ENCODE data around the gene MRPL23. TPM values are rescaled to one million over a fixed set of nuclear protein-coding genes. Genes with fewer than 3 reads are reported as not detected.

The MRPL23 gene
- total and polyA plus RNA-seq, 3 donors from 2014 or later, result 50.0 to 109 (median 92.1) TPM

GRCh38 chr11:2002807-2003206, 55.7 kb downstream of the MRPL23 start:
- no peak overlapping the region for H3K27ac ChIP-seq
- TF ChIP-seq CTCF (IDR thresholded peaks at IDR 0.05), result no peak
- TF ChIP-seq POLR2A (IDR thresholded peaks at IDR 0.05), result no peak
- no peaks in the 10 kb centered on the region for H3K9me3 ChIP-seq
- no peak overlapping the region for H3K4me3 ChIP-seq
- no peaks in the 10 kb centered on the region for H3K4me1 ChIP-seq
- no peaks in the 10 kb centered on the region for H3K36me3 ChIP-seq (ENCODE audit: low read depth, missing control alignments)
- WGBS, 2 donors, result no CpG with 5 or more reads among the region's 19 CpGs
- intact Hi-C loops (cut with DNase I; ENCODE audit: low total_unique reads), result no loop called here
- DNase-seq, result no peak
- no peaks in the 10 kb centered on the region for H3K27me3 ChIP-seq

DNA sequence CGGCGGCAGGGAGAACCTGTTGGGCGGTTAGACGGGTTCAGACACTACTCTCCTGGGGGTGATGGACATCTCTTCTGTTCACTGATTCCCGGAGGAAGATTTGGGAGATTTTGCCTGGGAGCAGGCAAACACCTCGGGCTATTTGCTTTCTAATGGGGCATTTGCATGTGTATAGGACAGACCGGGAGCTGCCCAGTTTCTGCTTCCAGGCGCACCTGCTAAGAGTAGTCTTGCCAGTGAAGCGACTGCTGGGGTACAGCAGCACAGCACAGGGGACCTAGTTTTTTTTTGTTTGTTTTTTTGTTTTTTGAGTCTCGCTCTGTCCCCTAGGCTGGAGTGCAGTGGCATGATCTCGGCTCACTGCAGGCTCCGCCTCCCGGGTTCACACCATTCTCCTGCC, 57.3 kb downstream of the MRPL23 start:
- Histone ChIP-seq H3K4me1 (no peaks in the 10 kb centered on the region), H3K27me3 (no peaks in the 10 kb centered on the region), H3K27ac (no peak overlapping the region), H3K4me3 (no peak overlapping the region), H3K36me3 (ENCODE audit: low read depth, missing control alignments) (no peaks in the 10 kb centered on the region), H3K9me3 (no peaks in the 10 kb centered on the region)
- intact Hi-C loops (cut with DNase I; ENCODE audit: low total_unique reads), result no loop called here
- TF ChIP-seq POLR2A (IDR thresholded peaks at IDR 0.05), result no peak
- TF ChIP-seq CTCF (IDR thresholded peaks at IDR 0.05), result no peak
- DNase-seq, result no peak
- no CpG with 5 or more reads among the region's 13 CpGs for WGBS, 2 donors

MicroRNAs within 50 kb of the gene (microRNA counts, 767-probe panel; counts per million panel counts)
- microRNA hsa-miR-675-5p, result 0 to 152 counts per million in 2 donors

Small RNA genes lying within 50 kb of the gene (small RNA-seq; reads per million reads assigned to genes)
- 0 reads per million in 2 donors for gene RF01972
- gene RF01973, result 0 reads per million in 2 donors

Other genes starting within 250 kb of the MRPL23 start
- gene IFITM10, start 196.7 kb upstream of the MRPL23 start, total RNA-seq, result 1 to 10 TPM; 6.0 to 9.6 TPM
- gene IFITM10, start 196.7 kb upstream of the MRPL23 start, polyA plus RNA-seq (ENCODE audit: insufficient read depth, low read depth, low replicate concordance), result 2.6 TPM
- 100 to 1,000 TPM; 522 to 897 TPM for gene CTSD, start 183.4 kb upstream of the MRPL23 start, total RNA-seq
- gene CTSD, start 183.4 kb upstream of the MRPL23 start, polyA plus RNA-seq (ENCODE audit: insufficient read depth, low read depth, low replicate concordance), result 486 TPM
- gene SYT8, start 112.3 kb upstream of the MRPL23 start, total RNA-seq, result 1 to 10 TPM; 1.7 to 2.7 TPM
- 0.98 TPM for gene SYT8, start 112.3 kb upstream of the MRPL23 start, polyA plus RNA-seq (ENCODE audit: insufficient read depth, low read depth, low replicate concordance)
- not detected for gene TNNI2, start 108.4 kb upstream of the MRPL23 start, total RNA-seq
- gene TNNI2, start 108.4 kb upstream of the MRPL23 start, polyA plus RNA-seq (ENCODE audit: insufficient read depth, low read depth, low replicate concordance), result 8.6 TPM
- 10 to 100 TPM; 13.0 to 19.9 TPM for gene LSP1, start 94.2 kb upstream of the MRPL23 start, total RNA-seq
- gene LSP1, start 94.2 kb upstream of the MRPL23 start, polyA plus RNA-seq (ENCODE audit: insufficient read depth, low read depth, low replicate concordance), result 50.1 TPM
- under 1 TPM in 1 of 2 donors, not detected in 1; 0.06 TPM for gene PRR33, start 55.4 kb upstream of the MRPL23 start, total RNA-seq
- gene PRR33, start 55.4 kb upstream of the MRPL23 start, polyA plus RNA-seq (ENCODE audit: insufficient read depth, low read depth, low replicate concordance), result not detected
- gene TNNT3, start 27.6 kb upstream of the MRPL23 start, total RNA-seq, result 10 to 100 TPM in 1 of 2 donors, 1 to 10 TPM in 1; 8.1 to 13.1 TPM
- gene TNNT3, start 27.6 kb upstream of the MRPL23 start, polyA plus RNA-seq (ENCODE audit: insufficient read depth, low read depth, low replicate concordance), result 16.1 TPM
- gene H19, start 50.5 kb downstream of the MRPL23 start, total RNA-seq, result 100 to 1,000 TPM; 158 to 224 TPM
- 328 TPM for gene H19, start 50.5 kb downstream of the MRPL23 start, polyA plus RNA-seq (ENCODE audit: insufficient read depth, low read depth, low replicate concordance)
- gene IGF2, start 192.1 kb downstream of the MRPL23 start, total RNA-seq, result 100 to 1,000 TPM in 1 of 2 donors, 10 to 100 TPM in 1; 69.8 to 104 TPM
- 52.3 TPM for gene IGF2, start 192.1 kb downstream of the MRPL23 start, polyA plus RNA-seq (ENCODE audit: insufficient read depth, low read depth, low replicate concordance)
- not detected for gene INS, start 213.9 kb downstream of the MRPL23 start, total RNA-seq
- gene INS, start 213.9 kb downstream of the MRPL23 start, polyA plus RNA-seq (ENCODE audit: insufficient read depth, low read depth, low replicate concordance), result not detected
- gene TH, start 224.5 kb downstream of the MRPL23 start, total RNA-seq, result 1 to 10 TPM; 1.1 to 2.0 TPM
- gene TH, start 224.5 kb downstream of the MRPL23 start, polyA plus RNA-seq (ENCODE audit: insufficient read depth, low read depth, low replicate concordance), result 1.2 TPM

Measured in testis (tissue), 3 donors.